ENCODE measurements around the gene KRTAP10-1. TPM values are rescaled to one million over a fixed set of nuclear protein-coding genes. Genes with fewer than 3 reads are reported as not detected.

KRTAP10-1 gene
- total and polyA plus RNA-seq, 2 of the 13 experiments (the other 11 are each of a cell fraction or from before 2014, with no cell fraction given) = not detected

- TF ChIP-seq ZNF318 (CRISPR knock-in tag; IDR thresholded peaks at IDR 0.05) (no peak), ELF4 (CRISPR knock-in tag; IDR thresholded peaks at IDR 0.05; ENCODE audit: borderline replicate concordance) (no peak), KLF12 (CRISPR knock-in tag; IDR thresholded peaks at IDR 0.05; ENCODE audit: borderline replicate concordance) (no peak), ZNF572 (CRISPR knock-in tag; IDR thresholded peaks at IDR 0.05) (no peak), ZNF414 (CRISPR knock-in tag; IDR thresholded peaks at IDR 0.05) (no peak), IKZF5 (CRISPR knock-in tag; IDR thresholded peaks at IDR 0.05) (no peak), ZXDC (CRISPR knock-in tag; IDR thresholded peaks at IDR 0.05) (no peak), ARID3A (IDR thresholded peaks at IDR 0.05; ENCODE audit: low read depth, low read length) (no peak)
These were observed 39.2 kb upstream of the KRTAP10-1 start (continued) for GRCh38 chr21:44579056-44579832.

Data from HepG2 (cell line).